ENCODE measurements around the gene ASB10.

The ASB10 gene

DNA sequence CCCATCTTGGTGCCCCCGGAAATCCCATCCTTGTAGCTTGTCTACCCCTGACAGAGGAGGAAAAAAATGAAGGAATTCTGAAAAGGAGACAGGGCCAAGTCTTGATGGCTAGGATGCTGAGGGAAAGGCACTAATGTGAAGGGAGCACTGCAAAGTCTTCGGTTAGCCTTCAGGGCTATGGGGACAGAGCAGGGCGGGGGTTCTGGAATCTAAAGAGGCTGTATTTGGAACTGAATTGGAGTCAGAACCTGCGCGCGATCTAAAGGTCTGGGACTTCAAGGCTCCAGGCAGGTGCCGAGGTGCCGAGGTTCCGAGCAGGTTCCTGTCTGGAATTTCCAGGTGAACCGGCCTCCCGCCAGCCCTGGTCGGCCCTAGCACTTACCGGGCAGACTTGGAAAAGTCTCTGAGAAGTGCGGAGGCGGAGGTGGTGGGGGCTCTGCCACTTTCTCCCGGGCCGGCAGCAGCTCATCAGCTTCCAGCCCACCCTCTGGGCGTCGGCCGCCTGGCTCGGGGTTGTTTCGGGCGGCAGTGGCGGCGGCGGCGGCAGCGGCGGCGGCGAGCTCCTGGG is 20.3 kb downstream of the ASB10 start:
- no peak for DNase-seq (ENCODE audit: low read depth in 4 of 4, low spot score in 1 of 4)

DNA sequence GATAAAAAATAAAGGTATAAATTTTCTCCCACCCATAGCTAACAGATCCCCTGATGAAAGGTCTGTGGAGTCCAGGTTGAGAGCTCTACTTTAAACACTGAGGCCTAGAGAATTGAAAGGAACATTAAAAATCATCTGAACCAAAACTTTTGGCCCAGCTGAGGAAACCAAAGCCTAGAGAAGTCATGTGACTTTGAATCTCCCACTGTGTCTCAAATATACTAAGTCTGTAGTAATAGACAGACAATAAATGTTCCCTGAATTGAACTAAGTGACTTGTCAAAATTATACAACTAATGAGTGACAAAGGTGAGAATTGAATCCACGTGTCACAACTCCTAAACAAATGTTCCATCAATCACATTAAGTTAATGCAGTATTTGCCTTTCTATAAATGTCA is 25.3 kb downstream of the ASB10 start:
- no peak for DNase-seq (ENCODE audit: low read depth in 4 of 4, low spot score in 1 of 4)

DNA sequence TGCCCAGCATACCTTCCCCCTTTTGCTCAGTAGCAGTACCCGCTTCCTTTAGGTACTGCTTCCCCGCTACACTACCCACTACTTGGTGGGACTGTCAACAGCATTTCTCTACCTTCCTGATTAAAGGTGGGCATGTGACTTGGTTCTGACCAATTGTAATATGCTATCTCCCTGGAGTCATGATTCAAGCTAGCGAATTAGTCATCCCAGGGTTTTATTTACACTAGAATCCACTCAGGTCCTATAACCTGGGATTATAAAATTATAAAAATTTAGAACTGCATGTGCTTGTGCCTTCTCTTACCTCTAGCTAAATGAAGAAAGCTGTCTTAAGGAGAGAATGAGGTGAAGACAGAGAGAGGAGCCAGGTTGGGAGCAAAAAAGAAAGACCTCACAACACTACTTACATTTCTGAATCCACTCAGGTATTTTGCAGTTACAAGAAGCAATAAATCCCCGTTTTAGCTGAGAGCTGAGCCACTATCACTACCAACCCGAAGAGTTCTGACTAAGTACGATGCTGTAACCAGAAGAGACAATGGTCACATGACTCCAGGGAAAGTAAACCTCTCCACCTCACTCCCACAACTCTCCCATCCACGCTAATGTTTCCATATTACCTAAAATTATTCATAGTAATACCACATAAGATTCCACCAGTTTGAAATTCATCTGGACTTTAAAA is 29.3 kb downstream of the ASB10 start:
- no peak for DNase-seq (ENCODE audit: low read depth in 4 of 4, low spot score in 1 of 4)

DNA sequence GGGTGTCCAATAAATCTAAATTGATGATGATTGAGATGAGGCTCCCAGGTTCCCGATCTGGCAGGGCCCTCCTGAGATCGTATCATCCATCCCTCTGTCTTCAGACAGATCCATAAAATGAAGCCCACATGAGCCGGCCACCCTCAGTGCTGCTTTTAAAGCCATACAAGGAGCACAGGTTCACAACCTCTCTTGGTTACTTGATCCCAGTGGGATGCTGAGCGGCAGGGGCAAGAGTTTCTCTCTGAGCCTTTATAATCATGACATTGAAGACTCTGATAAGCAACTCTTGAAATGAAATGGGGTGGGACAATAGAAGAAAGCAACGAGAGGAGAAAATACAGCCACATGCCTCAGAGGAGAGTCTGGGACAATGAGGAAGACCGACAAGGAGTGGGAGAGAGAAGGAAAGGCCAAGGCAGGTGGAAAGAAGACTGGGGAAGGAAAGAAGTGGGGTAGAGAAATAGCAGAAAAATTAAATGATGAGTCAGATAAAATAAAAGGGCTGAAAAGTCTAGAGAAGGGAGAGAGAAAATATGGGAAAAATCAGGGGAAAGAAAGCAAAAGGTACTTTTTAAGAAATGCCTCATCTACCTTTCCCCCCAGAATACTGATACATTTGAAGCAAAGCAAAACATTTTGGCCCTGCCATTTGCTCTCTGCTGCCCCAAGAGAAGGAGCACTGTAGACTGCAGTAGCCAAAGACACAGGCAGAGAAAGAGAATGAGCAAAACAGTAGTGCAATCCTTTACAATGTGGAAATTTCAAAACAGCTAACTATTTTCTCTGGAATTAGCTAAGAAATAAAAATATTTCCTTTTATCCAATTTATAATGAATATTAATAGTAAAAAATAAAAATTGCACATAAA is 34.2 kb downstream of the ASB10 start:
- no peak for DNase-seq (ENCODE audit: low read depth in 4 of 4, low spot score in 1 of 4)

DNA sequence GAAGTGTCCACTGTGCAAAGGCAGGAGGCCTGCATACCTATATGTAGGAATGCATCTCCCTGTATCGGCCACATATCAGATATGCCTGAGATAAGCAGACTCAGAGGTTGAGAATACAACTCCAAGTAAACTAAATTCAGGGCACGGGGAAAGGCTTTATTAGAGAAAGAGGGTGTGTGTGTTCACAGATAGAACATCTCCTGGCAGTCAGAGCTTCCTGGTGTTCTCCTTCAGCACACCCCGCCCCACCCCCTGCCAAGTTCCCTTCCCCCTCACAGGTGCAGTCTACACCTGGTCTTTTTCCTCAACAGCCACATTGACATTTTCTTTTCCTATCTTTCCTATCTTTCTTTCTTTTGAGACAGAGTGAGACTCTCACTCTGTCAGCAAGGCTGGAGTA is 36.7 kb downstream of the ASB10 start:
- DNase-seq (ENCODE audit: low read depth in 4 of 4, low spot score in 1 of 4): no peak

DNA sequence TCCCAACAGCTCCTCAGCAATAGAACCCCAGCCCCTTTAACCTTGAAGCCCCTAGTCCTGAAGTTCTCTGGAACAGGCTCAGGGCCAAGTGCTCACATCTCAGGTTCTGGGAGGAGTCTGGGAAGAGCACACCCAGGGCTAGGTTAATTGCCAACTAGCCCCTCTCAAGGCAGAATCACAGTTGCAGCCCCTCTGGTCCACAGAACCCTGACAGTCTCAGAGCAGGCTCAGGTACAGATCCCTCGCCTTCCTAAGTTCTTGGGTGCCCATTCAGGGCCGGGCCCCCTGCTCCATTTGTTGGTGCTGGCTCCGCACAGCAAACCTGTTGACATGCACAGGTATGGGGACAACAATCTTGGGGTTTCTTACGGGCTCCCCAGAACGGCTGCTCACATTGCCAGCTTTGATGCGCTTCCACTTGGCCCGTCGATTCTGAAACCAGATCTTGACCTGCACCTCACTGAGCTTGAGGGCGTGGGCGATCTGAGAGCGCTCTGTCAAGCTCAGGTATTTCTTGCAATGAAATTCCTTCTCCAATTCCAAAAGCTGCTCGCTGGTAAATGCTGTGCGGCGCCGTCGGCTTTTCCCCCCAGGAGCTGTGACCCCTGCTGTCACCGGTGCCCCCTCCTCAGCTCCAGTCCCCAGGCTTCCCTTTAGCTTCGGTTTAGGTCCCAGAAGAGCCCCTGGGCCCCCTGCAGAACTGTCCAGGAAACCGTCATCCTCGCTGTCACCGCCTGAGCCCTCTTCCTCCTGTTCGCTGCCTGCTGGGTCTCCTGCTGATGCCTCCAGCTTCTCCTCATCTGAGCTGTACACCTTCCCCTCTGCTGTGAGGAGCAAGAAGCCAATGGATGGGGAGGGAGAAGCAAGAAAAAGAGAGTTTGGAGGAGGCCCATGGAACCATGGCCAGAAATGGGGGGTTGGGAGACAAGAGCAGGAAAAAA is 38.5 kb downstream of the ASB10 start:
- DNase-seq (ENCODE audit: low read depth in 4 of 4, low spot score in 1 of 4): no peak

DNA sequence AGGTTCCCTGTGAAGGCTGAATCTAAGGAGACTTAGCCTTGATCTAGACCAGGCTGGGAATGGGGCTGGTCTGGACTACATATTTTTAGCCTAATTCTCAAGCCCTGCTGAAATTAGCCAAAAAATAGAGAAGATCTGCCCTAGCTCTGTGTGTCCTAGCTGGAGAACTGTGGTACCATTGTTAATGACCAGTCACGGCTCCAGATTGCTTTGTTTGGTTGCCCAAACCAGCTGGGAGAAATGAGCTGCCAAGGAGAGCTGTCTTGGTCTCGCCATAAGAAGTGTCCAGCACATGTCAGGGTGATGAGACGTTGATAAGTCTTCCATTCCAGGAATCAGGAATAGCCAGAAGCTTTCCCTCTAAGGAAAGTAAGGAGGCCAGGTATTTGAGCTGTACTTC is 40.3 kb downstream of the ASB10 start:
- DNase-seq (ENCODE audit: low read depth in 4 of 4, low spot score in 1 of 4): no peak

DNA sequence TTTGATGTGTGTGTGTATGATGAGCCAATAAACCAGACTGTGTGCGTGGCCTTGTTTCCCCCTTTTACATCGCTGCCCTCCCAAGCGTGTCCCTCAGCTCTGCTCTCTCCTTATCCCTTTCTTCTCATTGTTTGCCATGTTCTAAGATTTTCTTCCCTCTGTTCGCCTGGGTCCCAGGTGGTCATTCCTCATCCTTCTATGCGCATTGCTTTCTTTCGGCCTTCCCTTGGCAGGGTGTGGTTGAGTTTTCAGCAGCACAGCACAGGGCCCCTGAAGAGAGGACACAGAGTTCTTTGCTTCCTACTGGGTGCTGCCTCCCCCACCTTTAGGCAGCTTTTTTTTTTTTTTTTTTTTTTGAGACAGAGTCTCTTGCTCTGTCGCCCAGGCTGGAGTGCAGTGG is 42.7 kb downstream of the ASB10 start:
- DNase-seq (ENCODE audit: low read depth in 4 of 4, low spot score in 1 of 4): no peak

DNA sequence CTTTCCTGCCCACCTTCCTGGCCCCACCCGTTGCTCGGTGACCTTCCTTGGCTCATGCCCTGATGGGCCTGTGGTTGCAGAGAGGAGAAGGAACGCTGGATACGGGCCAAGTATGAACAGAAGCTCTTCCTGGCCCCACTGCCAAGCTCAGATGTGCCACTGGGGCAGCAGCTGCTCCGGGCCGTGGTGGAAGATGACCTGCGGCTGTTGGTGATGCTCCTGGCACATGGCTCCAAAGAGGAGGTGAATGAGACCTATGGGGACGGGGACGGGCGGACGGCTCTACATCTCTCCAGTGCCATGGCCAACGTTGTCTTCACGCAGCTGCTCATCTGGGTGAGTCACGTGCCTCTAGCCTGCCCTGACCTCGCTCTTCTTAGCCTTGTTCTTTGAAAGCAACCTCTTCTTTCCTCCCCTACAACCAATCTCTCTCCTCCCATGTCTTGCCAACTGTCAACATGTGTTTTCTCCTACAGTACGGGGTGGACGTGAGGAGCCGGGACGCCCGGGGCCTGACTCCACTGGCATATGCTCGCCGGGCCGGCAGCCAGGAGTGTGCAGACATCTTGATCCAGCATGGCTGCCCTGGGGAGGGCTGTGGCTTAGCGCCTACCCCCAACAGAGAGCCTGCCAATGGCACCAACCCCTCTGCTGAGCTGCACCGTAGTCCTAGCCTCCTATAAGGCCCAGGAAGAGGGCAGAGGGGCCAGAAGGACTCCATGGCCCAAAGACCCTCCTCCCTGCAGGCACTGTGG is 43.6 kb downstream of the ASB10 start:
- DNase-seq (ENCODE audit: low read depth in 4 of 4, low spot score in 1 of 4): no peak

DNA sequence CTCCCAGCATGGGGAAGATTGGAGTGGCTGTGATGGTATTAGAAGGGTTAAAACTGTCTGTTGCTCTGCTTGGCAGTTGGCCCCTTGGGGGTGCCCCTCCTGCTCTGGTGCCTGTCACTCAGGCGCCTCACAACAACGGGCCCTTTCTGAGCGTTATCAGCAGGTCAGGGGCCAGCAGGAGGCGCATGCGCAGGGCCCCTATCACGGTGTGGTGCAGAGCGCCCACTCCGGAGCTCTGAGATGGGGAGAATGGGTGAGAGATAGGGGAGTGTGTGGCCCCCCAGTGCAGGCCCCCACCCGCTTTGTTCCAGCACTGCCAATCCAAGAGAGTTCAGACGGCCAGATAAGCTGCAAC is 44.4 kb downstream of the ASB10 start:
- DNase-seq (ENCODE audit: low read depth in 4 of 4, low spot score in 1 of 4): no peak

DNA sequence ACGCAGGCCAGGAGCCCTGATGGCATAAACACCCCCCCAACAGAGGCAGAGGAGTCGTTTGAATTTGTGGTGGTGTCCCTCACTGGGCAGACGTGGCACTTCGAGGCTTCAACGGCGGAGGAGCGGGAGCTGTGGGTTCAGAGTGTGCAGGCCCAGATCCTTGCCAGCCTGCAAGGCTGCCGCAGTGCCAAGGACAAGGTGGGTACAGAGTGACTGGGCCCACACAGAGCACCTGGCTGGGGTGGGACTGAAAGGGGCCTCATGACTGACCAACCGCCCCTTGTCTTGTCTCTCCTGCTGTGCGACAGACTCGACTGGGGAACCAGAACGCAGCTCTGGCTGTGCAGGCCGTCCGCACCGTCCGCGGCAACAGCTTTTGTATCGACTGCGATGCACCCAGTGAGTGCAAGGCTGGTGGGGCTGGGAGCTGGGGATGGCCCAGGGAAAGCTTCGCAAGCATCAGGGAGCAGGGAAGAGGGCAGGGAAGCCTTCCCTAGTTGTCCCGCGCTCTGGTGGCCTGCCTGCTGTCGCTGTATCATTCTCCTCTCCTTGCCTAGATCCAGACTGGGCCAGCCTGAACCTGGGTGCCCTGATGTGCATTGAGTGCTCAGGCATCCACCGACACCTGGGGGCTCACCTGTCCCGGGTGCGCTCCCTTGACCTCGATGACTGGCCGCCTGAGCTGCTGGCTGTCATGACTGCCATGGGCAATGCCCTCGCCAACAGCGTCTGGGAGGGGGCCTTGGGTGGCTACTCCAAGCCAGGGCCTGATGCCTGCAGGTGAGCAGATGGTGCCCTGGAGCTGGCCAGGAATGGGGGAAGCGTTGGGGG is 45.0 kb downstream of the ASB10 start:
- DNase-seq (ENCODE audit: low read depth in 4 of 4, low spot score in 1 of 4): no peak

DNA sequence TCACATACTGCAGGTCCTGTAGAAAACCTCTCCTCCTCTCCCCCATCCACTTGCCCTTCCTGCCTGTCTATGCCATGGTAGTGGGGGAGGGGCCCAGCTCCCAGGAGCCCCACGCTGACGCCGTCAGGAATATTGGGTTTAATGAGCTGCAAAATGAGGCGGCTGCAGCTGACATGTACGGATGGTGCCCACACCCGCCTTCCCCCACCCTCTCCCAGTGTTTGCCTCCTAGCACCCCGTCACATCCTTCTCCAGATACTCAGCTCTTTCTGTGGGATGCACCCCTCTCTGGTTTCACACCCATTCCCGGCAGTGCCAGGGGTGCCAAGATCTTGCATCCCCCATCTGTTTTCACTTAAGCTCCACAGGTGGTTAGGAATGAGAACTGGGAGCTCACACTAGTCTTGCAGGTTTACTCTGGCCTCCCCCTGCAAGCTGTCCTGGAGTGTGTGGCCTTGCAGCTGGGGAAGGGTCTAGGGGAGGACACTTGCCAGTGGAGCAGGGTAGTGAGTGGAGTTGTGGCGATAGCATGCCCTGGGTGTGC is 45.7 kb downstream of the ASB10 start:
- no peak for DNase-seq (ENCODE audit: low read depth in 4 of 4, low spot score in 1 of 4)

DNA sequence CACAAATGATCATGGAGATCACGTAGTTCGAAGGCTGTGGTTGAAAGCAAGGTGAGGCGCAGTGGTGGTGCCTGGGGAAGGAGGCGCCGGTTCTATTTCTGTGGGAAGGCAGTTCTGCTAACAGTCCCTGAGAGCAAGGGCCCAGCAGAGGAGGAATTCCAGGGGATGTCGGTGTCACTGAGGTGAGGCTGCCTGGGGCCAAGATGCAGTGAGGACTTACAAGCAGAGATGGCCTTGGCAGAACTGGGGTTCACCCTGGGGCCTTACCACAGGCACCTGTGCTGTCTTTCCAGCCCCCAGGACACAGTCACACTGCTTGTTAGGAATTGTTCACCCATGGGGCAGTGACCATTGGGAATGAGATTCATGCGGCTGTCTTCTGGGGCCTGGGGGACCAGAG is 46.2 kb downstream of the ASB10 start:
- no peak for DNase-seq (ENCODE audit: low read depth in 4 of 4, low spot score in 1 of 4)

DNA sequence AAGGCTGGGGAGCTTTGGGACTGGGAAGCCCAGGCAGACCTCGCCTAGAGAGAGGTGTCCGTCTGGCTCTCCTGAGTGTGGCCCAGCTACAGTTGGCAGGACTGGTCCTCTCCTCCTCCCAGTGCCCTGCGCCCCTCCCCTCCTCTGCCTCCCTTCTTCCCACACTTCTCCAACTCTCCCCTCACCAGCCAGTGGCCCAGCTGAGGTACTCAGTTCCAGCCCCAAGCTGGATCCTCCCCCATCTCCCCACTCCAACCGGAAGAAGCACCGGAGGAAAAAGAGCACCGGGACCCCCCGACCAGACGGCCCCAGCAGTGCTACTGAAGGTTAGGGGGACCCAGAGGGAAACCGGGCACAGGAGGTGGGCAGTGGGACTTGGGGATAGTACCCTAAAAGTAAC is 47.3 kb downstream of the ASB10 start:
- no peak for DNase-seq (ENCODE audit: low read depth in 4 of 4, low spot score in 1 of 4)

DNA sequence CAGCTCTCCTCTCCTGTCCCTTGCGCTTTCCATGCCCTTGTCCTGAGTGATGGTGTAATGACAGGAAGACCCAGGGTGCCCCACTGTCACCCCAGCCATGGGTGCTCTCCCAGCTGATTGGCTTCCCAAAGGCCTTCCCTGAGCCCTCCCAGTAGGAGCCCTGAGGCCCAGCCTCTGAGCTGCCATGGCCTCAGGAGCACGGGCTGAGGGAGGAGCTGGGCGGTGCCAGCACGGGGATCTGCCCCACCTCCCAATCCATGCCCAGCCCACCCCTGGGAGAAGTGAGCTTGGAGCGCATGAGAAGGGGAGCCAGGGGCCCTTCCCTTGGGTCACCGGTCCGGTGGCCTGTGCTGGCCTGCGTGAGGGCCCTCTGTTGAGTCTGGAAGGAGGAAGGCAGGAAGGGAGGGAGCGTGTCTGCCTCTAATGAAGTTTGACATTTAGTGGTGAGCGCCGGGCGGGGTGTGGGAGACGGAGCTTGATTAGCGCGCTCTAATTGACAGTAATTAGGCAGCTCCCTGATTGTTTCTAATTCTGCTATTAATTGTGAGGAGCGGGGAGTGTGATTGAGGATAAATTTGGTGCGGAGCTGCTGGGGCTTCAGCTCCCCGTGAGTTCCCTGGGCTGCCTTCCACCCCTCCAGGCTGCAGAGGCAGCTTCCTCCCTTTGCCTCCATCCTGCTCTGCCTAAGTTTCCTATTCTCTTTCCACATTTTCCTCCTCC is 47.8 kb downstream of the ASB10 start:
- no peak for DNase-seq (ENCODE audit: low read depth in 4 of 4, low spot score in 1 of 4)

DNA sequence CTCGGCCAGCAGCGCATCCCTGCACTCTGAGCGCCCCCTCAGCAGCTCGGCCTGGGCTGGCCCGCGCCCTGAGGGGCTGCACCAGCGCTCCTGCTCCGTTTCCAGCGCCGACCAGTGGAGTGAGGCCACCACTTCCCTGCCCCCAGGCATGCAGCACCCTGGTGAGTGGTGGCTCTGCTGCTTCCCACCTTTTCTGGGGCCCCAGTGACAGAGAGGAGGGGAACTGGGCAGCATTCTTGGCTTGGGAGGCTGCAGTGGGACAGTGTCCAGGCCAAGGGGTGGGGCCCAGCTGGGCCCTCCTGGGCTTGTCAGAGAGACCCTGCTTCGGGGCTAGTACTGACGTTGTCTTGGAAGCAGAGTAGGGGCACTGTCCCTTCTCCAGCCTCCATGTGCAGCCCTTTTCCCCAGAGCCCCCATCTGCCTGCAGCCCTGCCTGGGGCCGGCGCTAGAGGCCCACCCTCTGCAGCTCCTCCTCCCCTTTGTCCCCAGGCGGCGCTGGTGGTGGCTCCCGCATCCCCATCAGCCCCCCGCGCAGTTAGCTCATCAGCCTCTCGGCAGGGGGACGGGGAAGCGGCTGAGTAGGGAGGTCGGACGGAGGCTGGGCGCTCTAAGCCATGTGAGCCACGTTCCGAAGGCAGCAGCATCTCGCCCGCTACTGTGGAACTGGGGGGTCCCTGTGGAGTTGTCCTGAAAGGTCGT is 48.7 kb downstream of the ASB10 start:
- DNase-seq (ENCODE audit: low read depth in 4 of 4, low spot score in 1 of 4): no peak

DNA sequence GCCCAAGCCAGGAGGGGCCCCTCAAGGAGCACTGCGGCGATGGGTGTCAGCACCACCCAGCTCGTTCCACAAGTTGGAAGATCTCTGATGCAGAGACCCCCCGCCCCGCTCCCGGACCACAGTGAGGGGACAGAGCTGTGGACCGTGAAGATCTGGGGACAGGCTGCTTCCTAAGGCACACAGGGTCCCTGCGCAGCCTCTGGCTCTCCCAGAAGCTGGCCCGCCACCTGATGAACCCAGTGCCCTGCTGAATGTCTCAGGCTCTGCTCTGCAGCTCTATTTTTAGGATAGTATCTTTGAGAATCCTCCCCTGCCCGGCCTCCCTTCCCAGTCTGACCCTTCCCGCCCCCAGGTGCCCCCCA is 49.3 kb downstream of the ASB10 start:
- DNase-seq (ENCODE audit: low read depth in 4 of 4, low spot score in 1 of 4): no peak

DNA sequence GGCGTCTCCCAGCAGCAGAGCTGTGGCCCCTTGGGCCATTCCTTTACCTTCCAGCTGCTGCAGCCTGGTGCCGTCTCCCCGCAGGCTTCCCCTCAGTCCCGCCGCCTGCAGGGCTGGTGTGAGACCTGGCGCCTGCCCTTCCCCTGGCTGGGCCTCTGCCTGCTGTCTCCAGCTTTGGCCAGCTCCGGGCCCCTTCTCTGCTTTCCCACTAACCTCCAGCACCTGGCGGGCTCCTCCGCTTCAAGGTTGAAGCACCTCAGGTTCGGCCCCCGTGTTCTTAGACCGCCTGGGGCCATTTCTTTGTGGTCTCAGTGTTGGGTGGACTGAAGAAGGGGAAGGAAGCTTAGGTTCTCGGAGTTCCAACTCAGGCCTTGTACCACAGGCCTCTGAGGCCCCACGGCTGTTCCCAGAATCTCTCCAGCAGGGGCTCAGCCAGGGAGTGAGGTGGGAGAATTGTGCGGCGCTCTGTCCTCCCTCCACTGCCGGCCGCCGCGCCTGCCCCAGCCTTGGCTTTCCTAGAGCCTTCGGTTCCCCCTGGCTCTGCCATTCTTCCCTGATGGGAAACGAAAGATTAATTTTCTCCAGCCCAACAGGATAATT is 49.9 kb downstream of the ASB10 start:
- DNase-seq (ENCODE audit: low read depth in 4 of 4, low spot score in 1 of 4): no peak
